HG03159 (cell line): Measurements from ENCODE around the gene CRLF3.
"Not testable (repeated sequence)": the region's sequence is repeated elsewhere in the genome, so short reads cannot be mapped to it uniquely, and the experiment has no call there.

Source experiments
- ATAC-seq: cut with Tn5 transposase; IDR thresholded peaks from one replicate; pipeline ENCODE4 v1.9.1; 2021; ENCODE audit warnings: mild to moderate bottlenecking, moderate library complexity; ENCODE audit not compliant: unreplicated experiment

Gene CRLF3, protein sequence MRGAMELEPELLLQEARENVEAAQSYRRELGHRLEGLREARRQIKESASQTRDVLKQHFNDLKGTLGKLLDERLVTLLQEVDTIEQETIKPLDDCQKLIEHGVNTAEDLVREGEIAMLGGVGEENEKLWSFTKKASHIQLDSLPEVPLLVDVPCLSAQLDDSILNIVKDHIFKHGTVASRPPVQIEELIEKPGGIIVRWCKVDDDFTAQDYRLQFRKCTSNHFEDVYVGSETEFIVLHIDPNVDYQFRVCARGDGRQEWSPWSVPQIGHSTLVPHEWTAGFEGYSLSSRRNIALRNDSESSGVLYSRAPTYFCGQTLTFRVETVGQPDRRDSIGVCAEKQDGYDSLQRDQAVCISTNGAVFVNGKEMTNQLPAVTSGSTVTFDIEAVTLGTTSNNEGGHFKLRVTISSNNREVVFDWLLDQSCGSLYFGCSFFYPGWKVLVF

DNA sequence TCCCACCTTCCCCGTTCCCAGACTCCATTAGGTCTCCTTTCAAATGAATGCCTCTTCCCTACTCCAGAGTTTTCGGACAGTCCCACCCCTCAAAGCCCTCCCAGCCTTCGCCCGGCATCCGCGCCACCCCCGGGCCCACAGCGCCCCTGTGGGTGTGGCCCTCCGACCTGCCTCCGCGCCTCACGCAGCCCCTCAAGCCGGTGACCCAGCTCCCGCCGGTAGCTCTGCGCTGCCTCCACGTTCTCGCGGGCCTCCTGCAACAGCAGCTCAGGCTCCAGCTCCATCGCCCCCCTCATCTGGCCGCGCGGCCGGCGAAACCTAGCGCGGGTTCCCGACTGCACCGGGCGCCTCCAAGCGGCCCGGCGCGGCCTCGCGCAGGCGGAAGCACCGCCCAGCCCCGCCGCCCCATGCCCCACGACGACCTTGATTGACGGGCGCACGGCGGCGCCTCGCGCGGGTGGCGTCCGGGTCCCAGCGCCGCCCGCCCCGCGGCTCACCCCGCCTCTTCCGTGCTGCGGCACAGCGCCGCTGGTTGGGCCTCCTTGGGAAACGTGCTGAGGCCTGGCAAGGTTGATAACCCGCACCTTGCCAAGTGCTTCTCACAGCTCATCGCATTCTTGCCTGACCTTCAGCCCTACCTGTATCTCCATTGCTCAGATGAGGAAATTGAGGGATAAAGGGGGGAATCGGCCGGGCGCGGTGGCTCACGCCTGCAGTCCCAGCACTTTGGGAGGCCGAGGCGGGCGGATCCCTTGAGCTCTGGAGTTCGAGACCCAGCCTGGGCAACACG, at the start of gene CRLF3:
Gene CRLF3, minus strand, starts transcription at position 337 of the 790 bp plus-strand sequence. Its CDS starts 41 bp downstream, at position 296.
- peak; percentile 81 for ATAC-seq

DNA sequence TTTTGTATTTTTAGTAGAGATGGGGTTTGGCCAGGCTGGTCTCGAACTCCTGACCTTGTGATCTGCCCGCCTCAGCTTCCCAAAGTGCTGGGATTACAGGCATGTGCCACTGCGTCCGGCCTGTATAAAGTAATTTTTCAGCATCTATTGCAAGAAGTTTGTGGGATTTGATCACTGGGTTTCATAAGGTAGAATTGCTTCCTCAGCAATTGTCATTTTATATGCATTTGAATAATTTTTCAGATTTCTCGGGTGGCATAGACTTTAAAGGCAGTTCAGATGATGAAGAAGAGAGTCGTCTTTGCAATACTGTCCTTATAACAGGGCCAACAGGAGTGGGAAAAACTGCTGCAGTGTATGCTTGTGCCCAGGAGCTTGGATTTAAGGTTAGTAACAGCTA, 44.5 kb upstream of the CRLF3 start:
- ATAC-seq = no peak

DNA sequence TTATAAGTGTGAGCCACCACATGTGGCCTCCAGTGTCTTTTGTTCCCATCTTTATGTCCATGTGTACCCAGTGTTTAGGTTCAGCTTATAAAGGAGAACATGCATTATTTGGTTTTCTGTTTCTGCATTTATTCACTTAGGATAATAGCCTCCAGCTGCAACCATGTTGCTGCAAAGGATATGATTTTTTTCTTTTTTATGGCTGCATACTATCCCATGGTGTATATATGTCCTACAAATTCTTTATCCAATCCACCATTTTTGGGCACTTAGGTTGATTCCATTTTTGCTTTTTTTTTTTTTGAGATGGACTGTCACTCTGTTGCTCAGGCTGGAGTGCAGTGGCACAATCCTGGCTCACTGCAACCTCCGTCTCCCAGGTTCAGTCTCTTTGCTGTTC, 40.1 kb upstream of the CRLF3 start:
- no peak for ATAC-seq

DNA sequence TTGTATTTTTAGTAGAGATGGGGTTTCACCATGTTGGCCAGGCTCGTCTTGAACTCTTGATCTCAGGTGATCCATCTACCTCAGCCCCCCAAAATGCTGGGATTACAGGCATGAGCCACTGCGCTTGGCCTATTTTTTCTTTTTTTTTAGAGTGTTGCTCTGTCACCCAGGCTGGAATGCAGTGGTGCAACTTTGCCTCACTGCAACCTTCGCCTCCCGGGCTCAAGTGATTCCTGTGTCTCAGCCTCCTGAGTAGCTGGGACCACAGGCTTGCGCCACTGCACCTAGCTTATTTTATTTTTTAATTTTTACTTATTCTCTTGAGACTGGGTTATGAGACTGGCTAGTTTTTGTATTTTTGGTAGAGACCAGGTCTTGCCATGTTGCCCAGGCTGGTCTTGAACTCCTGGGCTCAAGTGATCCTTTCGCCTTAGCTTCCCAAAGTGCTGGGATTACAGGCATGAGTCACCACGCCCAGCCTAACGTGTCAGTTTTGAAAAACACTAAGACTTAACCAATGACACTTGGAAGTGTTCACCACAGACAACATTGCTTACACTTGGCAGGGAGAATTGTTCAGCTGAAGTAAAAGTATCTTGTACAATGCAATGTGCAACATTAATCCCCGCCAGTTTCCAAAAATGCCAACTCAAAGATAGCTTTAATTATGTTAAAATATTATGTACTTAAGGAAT, 34.2 kb upstream of the CRLF3 start:
- no peak for ATAC-seq

DNA sequence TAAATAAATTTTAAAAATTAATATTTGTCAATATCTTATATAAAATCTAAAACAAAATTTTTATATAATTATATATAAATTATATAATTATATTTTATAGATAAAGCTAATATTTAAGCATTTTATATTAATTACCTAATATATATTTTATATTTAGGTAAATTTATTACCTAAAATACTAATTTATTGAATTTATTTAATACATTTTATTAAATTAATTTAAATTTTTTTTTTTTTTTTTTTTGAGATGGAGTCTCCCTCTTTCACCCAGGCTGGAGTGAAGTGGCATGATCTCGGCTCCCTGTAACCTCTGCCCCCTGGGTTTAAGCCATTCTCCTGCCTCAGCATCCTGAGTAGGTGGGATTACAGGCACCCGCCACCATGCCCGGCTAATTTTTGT, 29.7 kb upstream of the CRLF3 start:
- no peak for ATAC-seq

DNA sequence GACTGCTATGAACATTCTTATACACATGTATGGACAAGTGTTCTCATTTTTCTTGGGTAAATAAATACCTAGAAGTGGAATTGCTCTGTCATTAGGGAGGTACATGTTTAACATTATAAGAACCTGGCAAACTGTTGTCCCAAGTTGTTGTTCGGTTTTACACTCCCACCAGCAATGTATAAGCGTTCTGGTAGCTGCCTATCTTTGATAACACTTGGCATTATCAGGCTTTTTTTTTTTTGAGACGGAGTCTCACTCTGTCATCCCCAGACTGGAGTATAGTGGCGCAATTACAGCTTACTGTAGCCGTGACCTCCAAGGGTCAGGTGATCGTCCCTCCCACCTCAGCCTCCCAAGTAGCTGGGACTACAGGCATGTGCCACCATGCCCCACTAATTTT, 23.5 kb upstream of the CRLF3 start:
- no peak for ATAC-seq

DNA sequence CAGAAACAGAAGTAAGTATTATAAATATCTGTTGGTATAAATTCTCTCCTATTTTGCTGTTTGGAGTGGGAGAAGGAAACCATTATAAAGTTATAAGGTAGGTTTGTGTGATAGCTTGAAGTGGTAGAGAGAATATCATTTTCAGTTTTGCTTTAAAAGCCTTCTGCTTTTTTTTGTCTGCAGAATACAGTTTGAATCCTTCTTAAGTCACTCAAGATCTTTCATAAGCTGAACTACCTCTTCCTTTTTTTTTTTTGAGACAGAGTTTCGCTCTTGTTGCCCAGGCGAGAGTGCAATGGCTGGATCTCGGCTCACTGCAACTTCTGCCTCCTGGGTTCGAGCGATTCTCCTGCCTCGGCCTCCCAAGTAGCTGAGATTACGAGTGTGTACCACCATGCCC, 16.3 kb upstream of the CRLF3 start:
- no peak for ATAC-seq

DNA sequence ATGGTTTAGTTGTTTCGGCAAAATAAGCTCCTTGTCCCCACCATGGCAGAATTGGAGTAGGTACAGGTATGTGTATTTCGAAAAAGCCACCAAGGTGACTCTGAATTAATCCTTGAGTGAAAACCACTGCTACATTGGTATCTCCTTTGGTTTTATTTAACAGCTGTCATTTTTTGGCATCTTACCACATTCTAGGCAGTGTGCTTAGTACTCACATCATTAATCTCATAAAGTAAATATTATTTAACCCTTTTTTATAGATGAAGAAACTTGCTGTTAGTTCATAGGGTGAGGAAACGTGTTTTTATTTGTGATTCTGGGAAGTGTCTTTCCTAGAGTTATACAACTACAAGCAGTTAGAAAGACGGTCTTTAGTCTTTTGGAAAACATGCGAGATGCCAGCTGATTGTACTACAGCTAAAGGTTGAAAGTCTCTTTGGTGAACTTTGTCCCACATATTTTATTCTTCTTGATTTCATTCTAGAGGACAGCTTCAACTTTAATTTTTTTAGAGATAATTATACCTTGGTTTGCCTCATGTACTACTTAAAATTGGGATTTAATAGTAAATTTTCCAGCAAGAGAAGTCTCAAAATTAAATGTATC, 13.8 kb upstream of the CRLF3 start:
- no peak for ATAC-seq

DNA sequence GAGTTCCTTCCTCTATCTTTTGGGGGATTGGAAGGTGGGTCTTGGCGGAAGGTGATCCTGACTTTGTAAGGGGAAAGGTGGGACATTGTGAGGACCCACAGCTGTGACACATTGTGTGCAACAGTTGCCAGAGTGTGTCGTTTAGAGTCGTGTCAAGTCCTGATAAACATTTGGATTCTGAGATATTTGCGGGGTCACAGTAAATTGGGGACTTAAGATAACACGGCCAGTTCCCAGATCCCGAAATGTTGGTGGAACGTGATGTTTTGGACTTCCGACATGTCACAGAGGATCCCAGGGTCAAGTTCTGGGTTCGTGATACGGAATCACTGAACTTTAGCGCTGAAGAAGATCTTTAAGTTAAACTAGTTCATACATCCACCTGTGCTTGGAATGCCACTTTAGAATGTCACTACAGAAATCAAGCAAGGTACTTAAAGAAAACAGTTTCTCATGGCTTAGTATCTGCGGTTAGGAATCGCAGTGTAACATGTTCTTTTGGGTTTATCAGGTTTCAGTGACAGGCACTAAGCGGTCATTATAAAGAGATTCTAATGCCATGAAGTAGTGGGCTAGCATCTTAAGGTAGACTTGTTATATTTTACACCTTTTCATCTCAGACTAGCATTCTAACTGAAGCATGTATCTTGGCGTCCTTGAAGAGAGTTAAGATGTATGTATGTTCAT, 8.1 kb upstream of the CRLF3 start:
- ATAC-seq = no peak

DNA sequence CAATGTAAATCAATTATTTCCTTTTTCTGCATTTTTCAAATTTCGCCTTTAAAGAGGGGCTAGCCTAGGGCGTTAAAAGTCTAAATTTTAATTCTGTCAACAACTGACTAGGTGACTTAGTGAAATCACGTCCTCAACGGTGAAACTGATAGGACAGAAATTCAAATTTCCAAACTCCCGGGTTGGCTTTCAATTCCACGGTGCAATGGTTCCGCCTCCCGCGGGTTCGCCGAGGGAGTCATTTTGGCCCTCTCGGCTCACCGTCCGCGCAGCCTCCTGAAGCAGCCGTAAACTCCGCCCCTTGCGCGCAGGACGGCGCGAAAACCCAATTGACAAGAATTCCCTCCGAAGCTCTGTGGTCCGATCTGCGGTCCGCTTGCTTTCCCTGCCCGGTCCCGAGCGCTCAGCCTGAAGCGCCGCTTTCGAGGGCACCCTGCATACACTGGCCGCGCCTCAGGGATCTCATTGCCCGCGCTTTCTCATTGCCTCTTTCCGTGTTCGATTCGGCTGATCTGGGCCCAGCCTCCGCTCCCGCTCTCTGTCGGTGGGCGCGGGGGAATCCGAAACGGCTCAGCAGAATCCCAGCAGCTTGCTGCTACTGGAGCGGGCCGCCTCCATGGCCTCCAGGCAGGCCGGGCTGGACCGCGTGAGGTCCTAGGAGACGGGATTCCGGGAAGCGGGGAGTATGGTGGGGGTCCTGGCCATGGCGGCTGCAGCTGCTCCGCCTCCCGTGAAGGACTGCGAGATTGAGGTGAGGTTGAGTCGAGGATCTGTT, 7.4 kb upstream of the CRLF3 start, which contains the start of gene ATAD5:
Gene ATAD5, plus strand, starts transcription at position 304 of the 775 bp plus-strand sequence. Its CDS starts 382 bp downstream, at position 686.
- ATAC-seq = peak; percentile 71

DNA sequence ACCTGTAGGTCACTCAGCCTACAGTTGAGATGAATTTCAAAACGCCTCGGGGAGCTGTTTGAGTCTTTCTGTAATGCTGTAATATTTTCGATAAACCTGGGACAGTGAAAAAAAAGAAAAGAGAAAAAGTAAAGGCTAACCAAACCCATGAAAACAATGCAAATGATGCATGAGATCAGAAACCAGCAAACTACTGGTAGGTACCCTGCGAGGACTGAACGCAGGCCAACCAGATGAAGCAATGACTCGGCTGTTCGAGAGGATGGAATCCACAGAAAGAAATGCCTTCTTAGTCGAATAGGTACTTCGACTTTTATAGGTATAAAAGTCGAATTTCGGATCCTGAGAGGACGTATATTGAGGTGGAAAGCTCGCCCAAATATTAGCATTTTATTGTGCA, 6.8 kb upstream of the CRLF3 start:
- ATAC-seq = no peak

DNA sequence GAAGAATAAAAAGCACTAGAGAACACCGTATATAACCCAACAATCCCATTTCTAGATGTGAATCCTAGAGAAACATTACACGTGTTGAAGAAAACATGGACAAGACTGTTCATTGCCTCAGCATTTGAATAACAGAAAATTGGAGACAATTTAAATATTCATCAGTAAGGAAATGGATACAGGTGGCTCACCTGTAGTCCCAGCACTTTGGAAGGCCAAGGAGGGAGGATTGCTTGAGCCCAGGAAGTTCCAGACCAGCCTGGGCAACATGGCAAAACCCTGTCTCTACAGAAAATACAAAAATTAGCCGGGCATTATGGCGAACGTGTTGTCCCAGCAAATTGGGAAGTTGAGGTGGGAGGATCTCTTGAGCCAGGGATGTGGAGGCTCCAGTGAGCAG, 4.5 kb upstream of the CRLF3 start:
- no peak for ATAC-seq

DNA sequence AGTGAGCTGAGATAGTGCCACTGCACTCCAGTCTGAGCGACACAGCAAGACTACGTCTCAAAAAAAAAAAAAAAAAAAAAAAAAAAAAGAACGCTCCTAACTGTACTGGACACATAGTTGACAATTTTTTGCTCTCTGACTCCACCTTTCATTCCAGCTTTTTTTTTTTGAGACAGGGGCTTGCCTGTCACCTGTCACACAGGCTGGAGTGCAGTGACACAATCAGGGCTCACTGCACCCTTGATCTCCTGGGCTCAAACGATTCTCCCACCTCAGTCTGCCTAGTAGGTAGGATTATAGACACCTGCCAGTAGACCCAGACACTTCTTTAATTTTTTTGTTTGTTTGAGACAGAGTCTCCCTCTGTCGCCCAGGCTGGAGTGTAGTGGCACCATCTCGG, 2.6 kb upstream of the CRLF3 start:
- ATAC-seq = no peak

DNA sequence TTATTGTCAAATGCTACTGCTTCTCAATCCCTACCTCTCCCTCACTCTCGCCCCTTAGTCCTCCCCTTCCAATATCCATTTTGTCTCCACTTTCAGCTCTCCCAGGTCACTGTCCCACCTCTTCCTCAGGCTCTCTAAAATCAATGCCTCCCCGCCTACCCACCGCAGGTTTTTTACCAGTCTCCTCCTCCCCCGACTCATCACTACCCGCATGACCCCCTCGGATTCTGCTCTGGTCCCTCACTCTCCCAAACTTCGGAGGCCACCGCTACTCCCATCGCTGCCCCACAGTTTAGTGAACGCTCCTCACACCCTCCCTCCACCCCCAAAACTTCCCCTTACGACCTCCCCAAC, 513 bp downstream of the CRLF3 start:
- ATAC-seq = no peak

DNA sequence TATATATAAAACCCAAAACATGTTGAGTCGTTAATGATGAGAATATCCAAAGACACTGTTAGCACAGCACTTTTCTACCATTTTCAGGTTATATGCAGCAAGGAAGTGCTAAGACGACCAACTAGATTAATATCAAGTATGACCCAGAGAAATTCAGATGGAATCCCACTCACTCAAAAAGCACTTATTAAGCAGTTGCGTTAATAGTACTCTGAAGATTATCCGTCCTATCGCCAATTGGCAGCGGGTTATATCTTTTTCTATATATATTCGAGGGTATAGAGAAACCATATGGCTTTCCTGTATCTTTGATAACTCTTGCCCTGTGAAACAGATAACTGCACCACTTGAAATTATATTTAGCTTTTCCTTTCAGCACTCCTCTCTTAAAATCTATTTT, 1.1 kb downstream of the CRLF3 start:
- ATAC-seq = no peak

DNA sequence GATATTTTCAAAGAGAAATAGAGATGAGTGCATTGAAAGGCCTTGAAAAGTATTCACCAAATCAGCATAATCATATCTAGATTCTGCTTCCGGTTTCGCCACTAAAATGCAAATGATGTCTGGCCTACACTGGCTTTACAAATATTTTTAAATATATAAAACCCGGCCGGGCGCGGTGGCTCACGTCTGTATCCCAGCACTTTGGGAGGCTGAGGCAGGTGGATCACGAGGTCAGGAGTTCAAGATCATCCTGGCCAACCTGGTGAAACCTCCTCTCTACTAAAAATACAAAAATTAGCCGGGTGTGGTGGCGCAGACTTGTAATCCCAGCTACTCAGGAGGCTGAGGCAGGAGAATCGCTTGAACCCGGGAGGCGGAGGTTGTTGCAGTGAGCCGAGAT, 1.6 kb downstream of the CRLF3 start:
- not testable (repeated sequence) for ATAC-seq

DNA sequence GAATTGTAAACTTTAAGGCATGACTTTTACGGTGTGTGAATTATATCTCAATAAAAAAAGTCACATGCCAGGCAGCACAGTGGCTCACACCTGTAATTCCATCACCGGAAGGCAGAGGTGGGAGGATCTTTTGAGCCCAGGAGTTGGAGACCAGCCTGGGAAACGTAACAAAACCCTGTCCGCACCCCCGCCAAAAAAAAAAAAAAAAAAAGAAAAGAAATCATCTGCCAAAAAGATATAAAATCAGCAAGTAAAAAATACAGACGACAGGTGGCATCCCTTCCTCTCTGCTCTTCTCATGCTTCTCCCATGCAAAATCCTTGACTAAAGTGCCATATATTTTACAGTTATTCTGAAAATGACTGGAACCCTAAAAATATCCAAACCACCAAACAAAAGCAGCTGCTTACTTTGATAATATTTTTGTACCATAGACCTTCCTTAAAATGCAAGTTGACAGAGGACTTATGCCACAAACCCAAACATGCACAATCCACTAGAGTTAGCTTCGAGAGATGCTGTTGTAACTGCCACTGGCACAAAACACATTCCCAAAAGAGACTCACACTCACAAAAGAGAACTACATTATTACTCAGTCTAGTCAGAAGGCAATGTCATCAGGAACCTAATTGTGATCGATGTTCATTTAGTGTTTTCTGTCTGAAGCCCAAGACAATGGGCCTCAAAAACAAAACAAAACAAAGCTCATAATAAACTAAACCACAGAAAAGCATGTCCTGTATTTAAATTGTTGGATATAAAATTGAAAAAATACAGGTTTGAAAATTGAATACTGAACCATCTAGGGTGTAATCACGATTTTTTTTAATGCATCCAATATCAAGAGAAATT, 2.4 kb downstream of the CRLF3 start:
- no peak for ATAC-seq

DNA sequence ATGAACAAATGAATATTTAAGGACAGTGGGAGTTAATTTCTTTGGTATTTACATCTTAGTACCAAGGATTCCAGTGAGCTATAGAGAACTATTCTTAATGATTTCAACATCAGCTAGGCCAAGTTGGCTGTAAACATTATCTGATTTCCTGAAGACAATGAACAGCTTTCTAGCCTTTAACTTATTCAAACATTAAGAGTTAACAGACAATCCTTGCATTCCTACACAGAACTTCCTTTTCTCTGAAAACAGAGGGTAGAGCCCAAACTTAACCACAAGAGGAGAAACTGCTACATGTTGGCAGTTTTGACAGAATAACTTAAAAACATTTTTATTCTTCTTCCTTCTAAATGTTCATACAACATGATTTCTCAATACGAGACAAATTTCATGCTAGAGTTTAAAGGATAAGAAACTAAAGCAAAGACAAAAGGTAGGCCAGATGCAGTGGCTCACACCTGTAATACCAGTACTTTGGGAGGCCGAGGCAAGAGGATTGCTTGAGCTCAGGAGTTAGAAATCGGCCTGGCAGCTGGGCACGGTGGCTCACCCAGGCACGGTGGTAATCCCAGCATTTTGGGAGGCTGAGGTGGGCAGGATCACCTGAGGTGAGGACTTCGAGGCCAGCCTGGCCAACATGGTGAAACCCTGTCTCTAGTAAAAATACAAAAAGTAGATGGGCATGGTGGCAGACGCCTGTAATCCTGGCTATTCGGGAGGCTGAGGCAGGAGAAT, 4.4 kb downstream of the CRLF3 start:
- no peak for ATAC-seq
